Measurements from ENCODE around the gene SNX11.

Gene SNX11

DNA sequence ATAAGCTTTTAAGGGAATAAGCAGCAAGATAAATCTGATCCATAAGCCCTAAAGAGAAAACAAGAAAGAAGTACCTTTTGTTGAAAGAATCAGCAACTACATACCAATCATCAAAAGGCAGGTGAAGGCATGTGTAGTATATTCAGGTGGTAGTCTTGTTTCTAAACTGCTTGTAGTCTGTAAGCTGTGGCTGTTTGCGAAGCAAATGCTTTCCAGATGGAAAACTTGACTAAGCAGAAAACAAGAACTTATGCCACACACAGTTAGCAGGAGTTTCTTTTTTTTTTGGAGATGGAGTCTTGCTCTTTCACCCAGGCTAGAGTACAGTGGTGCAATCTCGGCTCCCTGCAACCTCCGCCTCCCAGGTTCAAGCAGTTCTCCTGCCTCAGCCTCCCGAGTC is 12.0 kb upstream of the SNX11 start:
- H3K9me3 ChIP-seq (ENCODE audit: control insufficient read depth, insufficient read depth, low read length) = no peaks in the 10 kb centered on the region
- DNase-seq (ENCODE audit: low read depth, low spot score) = no peak
- no peak overlapping the region for H3K4me3 ChIP-seq (ENCODE audit: low read length)
- WGBS (ENCODE audit: insufficient coverage, insufficient read length) = no CpG with 5 or more reads among the region's 4 CpGs
- no peaks in the 10 kb centered on the region for H3K36me3 ChIP-seq (ENCODE audit: control insufficient read depth, insufficient read depth, low read length)
- no peak overlapping the region for H3K27ac ChIP-seq (ENCODE audit: low read length)
- H3K4me1 ChIP-seq (ENCODE audit: control insufficient read depth, insufficient read depth, low read length) = no peaks in the 10 kb centered on the region
- no peaks in the 10 kb centered on the region for H3K27me3 ChIP-seq (ENCODE audit: control insufficient read depth, insufficient read depth, low read length)

DNA sequence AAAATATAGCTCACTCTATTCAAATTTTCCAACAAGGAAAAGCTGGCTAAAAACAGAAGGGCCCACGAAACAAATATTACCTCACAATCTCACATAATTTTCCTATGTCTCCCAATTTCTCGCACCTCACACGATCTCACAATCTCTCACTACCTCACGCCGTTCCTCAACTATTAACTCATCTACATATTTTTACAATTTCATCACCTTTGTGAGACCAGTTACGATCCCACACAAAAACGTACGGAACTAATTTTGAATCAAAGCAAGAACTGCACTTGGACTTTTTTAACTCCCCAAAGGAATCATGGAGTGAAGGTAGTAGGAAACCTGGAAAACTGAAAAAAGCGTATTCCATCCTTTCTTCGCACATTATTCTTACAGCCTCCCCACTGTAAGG is 7.4 kb upstream of the SNX11 start:
- Histone ChIP-seq H3K4me1 (ENCODE audit: control insufficient read depth, insufficient read depth, low read length) (no peaks in the 10 kb centered on the region), H3K27me3 (ENCODE audit: control insufficient read depth, insufficient read depth, low read length) (no peaks in the 10 kb centered on the region), H3K36me3 (ENCODE audit: control insufficient read depth, insufficient read depth, low read length) (no peaks in the 10 kb centered on the region), H3K4me3 (ENCODE audit: low read length) (peak overlapping the region; percentile 82; the same call in 1 of the 2 replicates), H3K9me3 (ENCODE audit: control insufficient read depth, insufficient read depth, low read length) (no peaks in the 10 kb centered on the region), H3K27ac (ENCODE audit: low read length) (no peak overlapping the region)
- DNase-seq (ENCODE audit: low read depth, low spot score) = no peak
- WGBS (ENCODE audit: insufficient coverage, insufficient read length) = 100% methylated on average over 7 of the region's 10 CpGs

DNA sequence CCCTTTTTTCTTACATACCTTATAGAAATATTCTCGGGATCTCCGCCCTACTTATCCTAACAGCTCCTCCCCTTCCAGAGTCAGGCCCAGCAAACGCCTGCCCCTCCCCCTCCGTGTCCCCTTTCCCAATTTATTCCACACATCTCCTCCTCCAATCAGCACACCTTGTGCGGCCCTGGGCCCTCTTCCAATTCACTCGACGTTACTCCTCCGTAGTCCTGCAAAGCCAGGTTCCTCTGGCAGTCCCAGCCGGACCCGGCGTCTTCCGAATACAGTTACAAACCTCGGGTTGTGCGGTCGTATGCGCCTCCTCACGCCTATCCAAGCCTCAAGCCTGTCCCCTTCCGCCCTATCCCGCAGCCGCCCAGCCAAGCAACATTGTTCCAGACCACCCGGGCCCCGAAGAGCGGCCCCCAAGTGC is 7.0 kb upstream of the SNX11 start:
- no CpG with 5 or more reads among the region's 23 CpGs for WGBS (ENCODE audit: insufficient coverage, insufficient read length)
- Histone ChIP-seq H3K27ac (ENCODE audit: low read length) (no peak overlapping the region), H3K4me3 (ENCODE audit: low read length) (peak overlapping the region; percentile 82), H3K4me1 (ENCODE audit: control insufficient read depth, insufficient read depth, low read length) (no peaks in the 10 kb centered on the region), H3K36me3 (ENCODE audit: control insufficient read depth, insufficient read depth, low read length) (no peaks in the 10 kb centered on the region), H3K27me3 (ENCODE audit: control insufficient read depth, insufficient read depth, low read length) (no peaks in the 10 kb centered on the region), H3K9me3 (ENCODE audit: control insufficient read depth, insufficient read depth, low read length) (no peaks in the 10 kb centered on the region)
- DNase-seq (ENCODE audit: low read depth, low spot score) = peak; percentile 58

DNA sequence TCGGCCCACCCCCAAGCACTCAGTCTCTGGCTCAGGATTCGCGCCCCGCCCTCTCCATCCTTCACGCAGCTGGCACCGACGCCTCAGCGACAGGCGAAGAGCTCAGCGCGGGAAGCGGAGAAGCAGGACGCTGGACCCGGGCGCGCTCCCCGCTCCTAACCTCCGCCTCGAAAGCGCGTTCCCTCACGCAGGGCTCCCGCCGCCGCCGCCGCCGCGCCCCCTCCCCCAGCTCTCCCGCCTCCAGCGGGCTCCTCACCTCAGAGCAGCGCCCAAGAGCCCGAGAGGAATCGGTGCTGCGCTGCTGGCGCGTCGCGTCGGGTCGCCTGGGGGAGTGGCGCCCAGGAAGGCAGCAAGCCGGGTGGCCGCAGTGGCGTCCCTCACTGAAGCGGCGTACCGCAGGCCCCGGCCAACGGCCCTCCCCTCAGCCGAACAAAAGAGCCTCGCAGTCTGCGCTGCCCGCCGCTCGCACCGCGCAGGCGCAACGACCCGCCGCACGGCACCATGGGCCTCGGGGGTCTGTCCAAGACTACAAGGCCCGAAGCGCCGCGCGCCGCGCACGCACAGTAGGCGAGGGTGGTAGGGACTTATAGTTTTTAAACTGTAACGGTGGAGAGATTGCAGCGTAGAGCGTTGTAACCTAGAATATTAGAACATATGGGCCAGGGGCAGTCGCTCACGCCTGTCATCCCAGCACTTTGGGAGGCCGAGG is 6.4 kb upstream of the SNX11 start, which contains the start of gene CBX1:
Gene CBX1, minus strand, starts transcription at position 467 of the 709 bp plus-strand sequence. CDS start 24,474 bp downstream, outside the sequence.
- no CpG with 5 or more reads among the region's 79 CpGs for WGBS (ENCODE audit: insufficient coverage, insufficient read length)
- no peaks in the 10 kb centered on the region for H3K27me3 ChIP-seq (ENCODE audit: control insufficient read depth, insufficient read depth, low read length)
- peak; percentile 91 for DNase-seq (ENCODE audit: low read depth, low spot score)

DNA sequence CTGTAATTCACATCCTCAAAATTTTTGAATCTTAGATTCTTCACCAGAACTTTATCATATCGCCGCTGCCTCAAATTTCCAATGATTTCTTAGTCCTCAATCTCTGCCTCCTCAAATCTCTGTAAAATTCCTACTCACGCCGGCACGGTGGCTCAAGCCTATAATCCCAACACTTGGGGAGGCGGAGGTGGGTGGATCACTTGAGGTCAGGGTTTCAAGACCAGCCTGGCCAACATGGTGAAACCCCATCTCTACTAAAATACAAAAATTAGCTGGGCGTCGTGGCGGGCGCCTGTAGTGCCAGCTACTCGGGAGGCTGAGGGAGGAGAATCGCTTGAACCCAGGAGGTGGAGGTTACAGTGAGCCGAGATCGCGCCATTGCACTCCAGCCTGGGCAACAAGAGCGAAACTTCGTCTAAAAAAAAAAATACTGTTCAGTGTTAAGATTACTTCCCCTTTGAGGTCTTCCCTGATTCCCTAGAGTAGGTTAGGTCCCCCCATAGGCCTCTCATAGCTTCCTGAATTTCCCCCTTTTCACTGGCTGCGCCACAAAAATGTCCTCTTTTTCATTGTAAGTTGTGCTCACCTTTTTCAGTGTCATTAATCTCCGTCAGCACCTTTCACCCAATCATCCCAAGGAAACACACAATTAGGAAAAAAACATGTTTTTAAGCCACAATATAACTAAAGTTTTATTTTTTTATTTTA is 5.4 kb upstream of the SNX11 start:
- DNase-seq (ENCODE audit: low read depth, low spot score) = no peak
- no CpG with 5 or more reads among the region's 19 CpGs for WGBS (ENCODE audit: insufficient coverage, insufficient read length)
- H3K27ac ChIP-seq (ENCODE audit: low read length) = no peak overlapping the region

More for the DNA sequence above, 6.4 kb upstream of the SNX11 start, which contains the start of gene CBX1:
- no peaks in the 10 kb centered on the region for H3K9me3 ChIP-seq (ENCODE audit: control insufficient read depth, insufficient read depth, low read length)
- H3K4me3 ChIP-seq (ENCODE audit: low read length) = peak within 1 kb of the TSS; percentile 82
- no peak within 1 kb of the TSS for H3K27ac ChIP-seq (ENCODE audit: low read length)
- no peaks in the 10 kb centered on the region for H3K36me3 ChIP-seq (ENCODE audit: control insufficient read depth, insufficient read depth, low read length)
- no peaks in the 10 kb centered on the region for H3K4me1 ChIP-seq (ENCODE audit: control insufficient read depth, insufficient read depth, low read length)

DNA sequence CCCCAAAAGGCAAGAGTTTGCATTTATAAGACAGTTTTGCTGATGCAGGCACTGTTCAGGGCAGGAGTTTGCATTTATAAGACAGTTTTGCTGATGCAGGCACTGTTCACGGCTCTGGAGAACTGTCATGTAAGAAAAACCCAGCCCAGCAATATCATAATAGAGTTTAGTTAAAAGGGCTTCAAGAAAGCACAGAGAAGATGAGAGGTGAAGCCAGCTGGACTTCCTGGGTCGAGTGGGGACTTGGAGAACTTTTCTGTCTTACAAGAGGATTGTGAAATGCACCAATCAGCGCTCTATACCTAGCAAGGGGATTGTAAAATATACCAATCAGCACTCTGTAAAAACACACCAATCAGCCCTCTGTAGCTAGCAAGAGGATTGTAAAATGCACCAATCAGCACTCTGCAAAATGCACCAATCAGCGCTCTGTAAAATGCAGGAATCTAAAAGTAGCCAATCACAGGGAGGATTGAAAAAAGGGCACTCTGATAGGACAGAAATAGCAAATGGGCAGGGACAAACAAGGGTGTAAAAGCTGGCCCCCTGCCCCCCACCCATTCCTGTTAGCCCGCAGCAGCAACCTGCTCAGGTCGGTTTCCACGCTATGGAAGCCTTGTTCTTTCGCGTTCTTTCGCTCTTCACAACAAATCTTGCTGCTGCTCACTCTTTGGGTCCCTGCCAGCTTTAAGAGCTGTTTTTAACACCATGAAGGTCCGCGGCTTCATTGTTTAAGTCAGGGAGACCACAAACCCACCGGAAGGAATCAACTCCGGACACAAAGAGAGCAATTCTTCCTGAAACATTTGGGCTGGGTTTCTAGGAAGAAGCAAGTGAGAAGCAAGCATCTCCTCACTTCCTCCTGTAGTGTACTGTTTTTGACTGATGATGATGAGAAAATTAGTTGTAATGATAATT is 4.5 kb upstream of the SNX11 start:
- Histone ChIP-seq H3K36me3 (ENCODE audit: control insufficient read depth, insufficient read depth, low read length) (no peaks in the 10 kb centered on the region), H3K27me3 (ENCODE audit: control insufficient read depth, insufficient read depth, low read length) (no peaks in the 10 kb centered on the region), H3K9me3 (ENCODE audit: control insufficient read depth, insufficient read depth, low read length) (no peaks in the 10 kb centered on the region), H3K27ac (ENCODE audit: low read length) (no peak overlapping the region), H3K4me3 (ENCODE audit: low read length) (no peak overlapping the region), H3K4me1 (ENCODE audit: control insufficient read depth, insufficient read depth, low read length) (no peaks in the 10 kb centered on the region)
- no peak for DNase-seq (ENCODE audit: low read depth, low spot score)
- no CpG with 5 or more reads among the region's 14 CpGs for WGBS (ENCODE audit: insufficient coverage, insufficient read length)

More for the DNA sequence above, 5.4 kb upstream of the SNX11 start:
- Histone ChIP-seq H3K9me3 (ENCODE audit: control insufficient read depth, insufficient read depth, low read length) (no peaks in the 10 kb centered on the region), H3K27me3 (ENCODE audit: control insufficient read depth, insufficient read depth, low read length) (no peaks in the 10 kb centered on the region), H3K36me3 (ENCODE audit: control insufficient read depth, insufficient read depth, low read length) (no peaks in the 10 kb centered on the region), H3K4me1 (ENCODE audit: control insufficient read depth, insufficient read depth, low read length) (no peaks in the 10 kb centered on the region), H3K4me3 (ENCODE audit: low read length) (no peak overlapping the region)

DNA sequence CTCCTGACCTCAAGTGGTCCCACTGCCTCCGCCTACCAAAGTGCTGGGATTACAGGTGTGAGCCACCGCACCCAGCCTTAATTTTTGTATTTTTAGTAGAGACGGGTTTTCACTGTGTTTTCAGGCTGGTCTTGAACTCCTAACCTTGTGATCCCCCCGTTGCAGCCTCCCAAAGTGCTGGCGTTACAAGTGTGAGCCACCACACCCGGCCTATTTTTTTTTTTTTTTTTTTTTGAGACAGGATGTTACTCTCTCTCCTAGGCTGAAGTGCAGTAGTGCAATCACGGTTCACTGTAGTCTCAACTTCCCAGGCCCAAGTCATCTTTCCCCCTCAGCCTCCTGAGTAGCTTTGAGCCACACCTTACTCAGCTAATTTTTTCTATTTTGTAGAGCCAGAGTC is 3.1 kb upstream of the SNX11 start:
- WGBS (ENCODE audit: insufficient coverage, insufficient read length) = no CpG with 5 or more reads among the region's 7 CpGs
- no peaks in the 10 kb centered on the region for H3K4me1 ChIP-seq (ENCODE audit: control insufficient read depth, insufficient read depth, low read length)

DNA sequence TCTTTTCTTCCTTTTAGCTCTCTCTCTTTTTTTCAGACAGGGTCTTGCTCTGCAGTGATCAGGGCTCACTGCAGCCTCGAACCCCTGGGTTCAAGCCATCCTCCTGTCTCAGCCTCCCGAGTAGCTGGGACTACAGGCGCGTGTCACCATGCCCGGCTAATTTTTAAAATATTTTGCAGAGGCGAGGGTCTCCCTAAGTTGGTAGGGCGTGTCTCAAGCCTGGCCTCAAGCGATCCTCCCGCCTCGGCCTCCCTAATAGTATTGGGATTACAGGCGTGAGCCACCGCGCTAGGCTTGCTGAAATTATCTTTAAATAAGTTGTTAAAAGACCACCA is 797 bp upstream of the SNX11 start:
- no CpG with 5 or more reads among the region's 13 CpGs for WGBS (ENCODE audit: insufficient coverage, insufficient read length)
- Histone ChIP-seq H3K9me3 (ENCODE audit: control insufficient read depth, insufficient read depth, low read length) (no peaks in the 10 kb centered on the region), H3K4me3 (ENCODE audit: low read length) (peak overlapping the region; percentile 55; the same call in 1 of the 2 replicates), H3K36me3 (ENCODE audit: control insufficient read depth, insufficient read depth, low read length) (no peaks in the 10 kb centered on the region), H3K27ac (ENCODE audit: low read length) (no peak overlapping the region), H3K27me3 (ENCODE audit: control insufficient read depth, insufficient read depth, low read length) (no peaks in the 10 kb centered on the region), H3K4me1 (ENCODE audit: control insufficient read depth, insufficient read depth, low read length) (no peaks in the 10 kb centered on the region)
- DNase-seq (ENCODE audit: low read depth, low spot score) = no peak

More for the DNA sequence above, 3.1 kb upstream of the SNX11 start:
- no peak overlapping the region for H3K27ac ChIP-seq (ENCODE audit: low read length)
- H3K27me3 ChIP-seq (ENCODE audit: control insufficient read depth, insufficient read depth, low read length) = no peaks in the 10 kb centered on the region
- H3K36me3 ChIP-seq (ENCODE audit: control insufficient read depth, insufficient read depth, low read length) = no peaks in the 10 kb centered on the region
- DNase-seq (ENCODE audit: low read depth, low spot score) = no peak
- H3K4me3 ChIP-seq (ENCODE audit: low read length) = no peak overlapping the region
- H3K9me3 ChIP-seq (ENCODE audit: control insufficient read depth, insufficient read depth, low read length) = no peaks in the 10 kb centered on the region

DNA sequence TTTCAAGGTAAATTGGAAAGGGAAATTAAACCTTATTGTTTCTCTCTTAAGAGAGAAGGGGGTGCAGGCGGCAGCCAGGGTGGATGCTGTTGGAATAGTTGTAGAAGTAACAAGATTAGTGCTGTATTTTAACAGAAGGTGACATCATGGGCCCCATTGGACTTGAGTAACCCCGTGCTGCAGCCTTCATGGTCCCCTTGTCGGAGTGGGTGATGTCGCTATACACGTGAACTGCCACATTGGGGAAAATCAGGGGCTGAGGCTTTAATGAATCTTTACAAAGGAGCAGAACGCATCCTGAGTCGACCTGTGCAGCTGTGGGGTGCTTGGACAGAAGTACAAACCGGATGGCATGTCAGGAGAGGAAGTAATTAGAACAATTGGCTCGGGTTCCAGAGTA is 3.2 kb downstream of the SNX11 start:
- 0 out of 2 replicates have a peak, but pooled peaks cover 4% of the 10 kb centered on the region for H3K36me3 ChIP-seq (ENCODE audit: control insufficient read depth, insufficient read depth, low read length)
- H3K27me3 ChIP-seq (ENCODE audit: control insufficient read depth, insufficient read depth, low read length) = no peaks in the 10 kb centered on the region
- H3K9me3 ChIP-seq (ENCODE audit: control insufficient read depth, insufficient read depth, low read length) = no peaks in the 10 kb centered on the region
- H3K4me1 ChIP-seq (ENCODE audit: control insufficient read depth, insufficient read depth, low read length) = no peaks in the 10 kb centered on the region
- H3K27ac ChIP-seq (ENCODE audit: low read length) = no peak overlapping the region
- no CpG with 5 or more reads among the region's 9 CpGs for WGBS (ENCODE audit: insufficient coverage, insufficient read length)
- no peak overlapping the region for H3K4me3 ChIP-seq (ENCODE audit: low read length)
- no peak for DNase-seq (ENCODE audit: low read depth, low spot score)

DNA sequence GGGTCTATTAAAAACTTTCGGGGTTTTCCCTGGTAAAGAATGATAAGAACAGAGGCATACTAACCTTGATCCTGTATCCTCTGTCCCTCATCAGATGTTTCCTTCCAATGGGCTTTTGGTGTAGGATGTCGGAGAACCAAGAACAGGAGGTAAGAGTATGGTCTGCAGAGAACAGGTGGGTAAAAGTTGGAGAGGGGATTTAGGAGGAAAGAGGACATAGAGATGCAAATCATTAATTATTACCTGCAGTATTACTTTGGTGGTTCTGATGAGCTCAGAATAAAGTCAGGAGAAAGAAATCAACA is 4.3 kb downstream of the SNX11 start:
- WGBS (ENCODE audit: insufficient coverage, insufficient read length) = no CpG with 5 or more reads among the region's 2 CpGs
- H3K4me1 ChIP-seq (ENCODE audit: control insufficient read depth, insufficient read depth, low read length) = no peaks in the 10 kb centered on the region
- H3K27me3 ChIP-seq (ENCODE audit: control insufficient read depth, insufficient read depth, low read length) = no peaks in the 10 kb centered on the region
- no peak for DNase-seq (ENCODE audit: low read depth, low spot score)
- H3K36me3 ChIP-seq (ENCODE audit: control insufficient read depth, insufficient read depth, low read length) = 0 out of 2 replicates have a peak, but pooled peaks cover 4% of the 10 kb centered on the region
- H3K4me3 ChIP-seq (ENCODE audit: low read length) = no peak overlapping the region
- no peak overlapping the region for H3K27ac ChIP-seq (ENCODE audit: low read length)
- no peaks in the 10 kb centered on the region for H3K9me3 ChIP-seq (ENCODE audit: control insufficient read depth, insufficient read depth, low read length)
